T-helper 2 cell treated with Interferon-gamma antibody and Interleukin-4, amounts not matched to agents 5 μg/mL and 100 μg/mL, for 36 hours (primary cell): ENCODE data around the gene VIT.
"Not testable (repeated sequence)": the region's sequence is repeated elsewhere in the genome, so short reads cannot be mapped to it uniquely, and the experiment has no call there.

Source experiments
- DNase-seq: peaks from one replicate; pipeline ENCODE4 v3.0.0; 2021; ENCODE audit warnings: low spot score
- H3K27ac Mint-ChIP-seq: one replicate; pipeline ENCODE4 v1.8.0; 2021; ENCODE audit warnings: mild to moderate bottlenecking, mixed read lengths
- H3K27me3 Mint-ChIP-seq: one replicate; pipeline ENCODE4 v1.8.0; 2021; ENCODE audit warnings: low read depth, mixed read lengths
- H3K36me3 Mint-ChIP-seq: one replicate; pipeline ENCODE4 v1.8.0; 2021; ENCODE audit warnings: low read depth, mixed read lengths
- H3K4me1 Mint-ChIP-seq: one replicate; pipeline ENCODE4 v1.8.0; 2021; ENCODE audit warnings: low read depth, mixed read lengths
- H3K4me3 Mint-ChIP-seq: one replicate; pipeline ENCODE4 v1.8.0; 2022; ENCODE audit warnings: mild to moderate bottlenecking, moderate library complexity, mixed read lengths
- H3K9me3 Mint-ChIP-seq: one replicate; pipeline ENCODE4 v1.8.0; 2021; ENCODE audit warnings: mixed read lengths

VIT gene

GRCh38 chr2:36667931-36668330, 28.6 kb upstream of the VIT start:
- Mint-ChIP-seq H3K27me3 (no peaks in the 10 kb centered on the region), H3K4me1 (no peaks in the 10 kb centered on the region), H3K9me3 (no peaks in the 10 kb centered on the region), H3K4me3 (no peak overlapping the region), H3K27ac (no peak overlapping the region), H3K36me3 (no peaks in the 10 kb centered on the region)
- no peak for DNase-seq

GRCh38 chr2:36670881-36671595, 25.5 kb upstream of the VIT start:
- H3K27ac Mint-ChIP-seq = no peak overlapping the region

GRCh38 chr2:36671731-36672130, 24.8 kb upstream of the VIT start:
- DNase-seq = no peak
- Mint-ChIP-seq H3K4me1 (no peaks in the 10 kb centered on the region), H3K4me3 (no peak overlapping the region), H3K36me3 (no peaks in the 10 kb centered on the region), H3K27ac (no peak overlapping the region), H3K9me3 (no peaks in the 10 kb centered on the region), H3K27me3 (peaks cover 9% of the 10 kb centered on the region)

More at GRCh38 chr2:36670881-36671595, 25.5 kb upstream of the VIT start:
- H3K9me3 Mint-ChIP-seq = no peaks in the 10 kb centered on the region
- no peak overlapping the region for H3K4me3 Mint-ChIP-seq
- DNase-seq = no peak
- peaks cover 7% of the 10 kb centered on the region for H3K27me3 Mint-ChIP-seq
- H3K4me1 Mint-ChIP-seq = no peaks in the 10 kb centered on the region
- no peaks in the 10 kb centered on the region for H3K36me3 Mint-ChIP-seq

- Mint-ChIP-seq H3K27ac (no peak overlapping the region), H3K4me1 (peaks cover 2% of the 10 kb centered on the region), H3K36me3 (no peaks in the 10 kb centered on the region), H3K4me3 (no peak overlapping the region), H3K27me3 (peaks cover 13% of the 10 kb centered on the region), H3K9me3 (no peaks in the 10 kb centered on the region)
- no peak for DNase-seq
Observed at GRCh38 chr2:36672199-36672598, 24.3 kb upstream of the VIT start.

- no peak overlapping the region for H3K4me3 Mint-ChIP-seq
- DNase-seq = no peak
- H3K9me3 Mint-ChIP-seq = peaks cover 7% of the 10 kb centered on the region
- no peaks in the 10 kb centered on the region for H3K36me3 Mint-ChIP-seq
- peaks cover 8% of the 10 kb centered on the region for H3K4me1 Mint-ChIP-seq
- peaks cover 24% of the 10 kb centered on the region for H3K27me3 Mint-ChIP-seq
- H3K27ac Mint-ChIP-seq = no peak overlapping the region
Observed at GRCh38 chr2:36675579-36676282, 20.8 kb upstream of the VIT start.

GRCh38 chr2:36676364-36676763, 20.1 kb upstream of the VIT start:
- Mint-ChIP-seq H3K4me1 (peaks cover 8% of the 10 kb centered on the region), H3K27ac (no peak overlapping the region), H3K9me3 (peaks cover 7% of the 10 kb centered on the region), H3K4me3 (no peak overlapping the region), H3K36me3 (no peaks in the 10 kb centered on the region), H3K27me3 (peaks cover 24% of the 10 kb centered on the region)
- DNase-seq = no peak

- DNase-seq = no peak
- no peaks in the 10 kb centered on the region for H3K36me3 Mint-ChIP-seq
- peaks cover 24% of the 10 kb centered on the region for H3K27me3 Mint-ChIP-seq
- H3K27ac Mint-ChIP-seq = no peak overlapping the region
- H3K4me3 Mint-ChIP-seq = no peak overlapping the region
- peaks cover 8% of the 10 kb centered on the region for H3K4me1 Mint-ChIP-seq
- peaks cover 7% of the 10 kb centered on the region for H3K9me3 Mint-ChIP-seq
Observed at GRCh38 chr2:36677386-36677785, 19.1 kb upstream of the VIT start.

- no peaks in the 10 kb centered on the region for H3K36me3 Mint-ChIP-seq
Observed at GRCh38 chr2:36677996-36678605, 18.4 kb upstream of the VIT start.

GRCh38 chr2:36678856-36679255, 17.7 kb upstream of the VIT start:
- H3K36me3 Mint-ChIP-seq = no peaks in the 10 kb centered on the region
- H3K4me3 Mint-ChIP-seq = no peak overlapping the region
- peaks cover 8% of the 10 kb centered on the region for H3K4me1 Mint-ChIP-seq
- H3K27me3 Mint-ChIP-seq = peaks cover 27% of the 10 kb centered on the region
- DNase-seq = no peak
- no peak overlapping the region for H3K27ac Mint-ChIP-seq
- H3K9me3 Mint-ChIP-seq = peaks cover 7% of the 10 kb centered on the region

More at GRCh38 chr2:36677996-36678605, 18.4 kb upstream of the VIT start:
- Mint-ChIP-seq H3K4me3 (no peak overlapping the region), H3K4me1 (peaks cover 8% of the 10 kb centered on the region), H3K27me3 (peaks cover 29% of the 10 kb centered on the region), H3K9me3 (peaks cover 7% of the 10 kb centered on the region), H3K27ac (no peak overlapping the region)
- DNase-seq = no peak

- H3K4me1 Mint-ChIP-seq = peaks cover 8% of the 10 kb centered on the region
- H3K9me3 Mint-ChIP-seq = peaks cover 7% of the 10 kb centered on the region
- H3K27me3 Mint-ChIP-seq = peaks cover 25% of the 10 kb centered on the region
- no peak overlapping the region for H3K4me3 Mint-ChIP-seq
- H3K36me3 Mint-ChIP-seq = no peaks in the 10 kb centered on the region
- H3K27ac Mint-ChIP-seq = no peak overlapping the region
- no peak for DNase-seq
Observed at GRCh38 chr2:36680012-36680411, 16.5 kb upstream of the VIT start.

- H3K9me3 Mint-ChIP-seq = peaks cover 7% of the 10 kb centered on the region
- peaks cover 3% of the 10 kb centered on the region for H3K4me1 Mint-ChIP-seq
- DNase-seq = no peak
- no peaks in the 10 kb centered on the region for H3K36me3 Mint-ChIP-seq
- peaks cover 17% of the 10 kb centered on the region for H3K27me3 Mint-ChIP-seq
- H3K27ac Mint-ChIP-seq = no peak overlapping the region
- no peak overlapping the region for H3K4me3 Mint-ChIP-seq
Observed at GRCh38 chr2:36682562-36682961, 13.9 kb upstream of the VIT start.

GRCh38 chr2:36683002-36683401, 13.5 kb upstream of the VIT start:
- Mint-ChIP-seq H3K27ac (no peak overlapping the region), H3K27me3 (peaks cover 13% of the 10 kb centered on the region), H3K4me1 (no peaks in the 10 kb centered on the region), H3K36me3 (no peaks in the 10 kb centered on the region), H3K9me3 (peaks cover 7% of the 10 kb centered on the region), H3K4me3 (no peak overlapping the region)
- no peak for DNase-seq

- not testable (repeated sequence) for H3K27me3 Mint-ChIP-seq, H3K9me3 Mint-ChIP-seq, H3K27ac Mint-ChIP-seq, DNase-seq, H3K4me1 Mint-ChIP-seq, H3K4me3 Mint-ChIP-seq, H3K36me3 Mint-ChIP-seq
Observed at GRCh38 chr2:36688291-36688690, 8.2 kb upstream of the VIT start.

GRCh38 chr2:36689013-36689412, 7.5 kb upstream of the VIT start:
- DNase-seq, H3K9me3 Mint-ChIP-seq, H3K27ac Mint-ChIP-seq, H3K27me3 Mint-ChIP-seq, H3K4me1 Mint-ChIP-seq, H3K36me3 Mint-ChIP-seq: not testable (repeated sequence)
- H3K4me3 Mint-ChIP-seq = peak overlapping the region; percentile 3
